ENCODE results near the gene TBX5.
A peak's percentile ranks its signal among the peaks of the same experiment; 100 is the strongest.

Gene TBX5

DNA sequence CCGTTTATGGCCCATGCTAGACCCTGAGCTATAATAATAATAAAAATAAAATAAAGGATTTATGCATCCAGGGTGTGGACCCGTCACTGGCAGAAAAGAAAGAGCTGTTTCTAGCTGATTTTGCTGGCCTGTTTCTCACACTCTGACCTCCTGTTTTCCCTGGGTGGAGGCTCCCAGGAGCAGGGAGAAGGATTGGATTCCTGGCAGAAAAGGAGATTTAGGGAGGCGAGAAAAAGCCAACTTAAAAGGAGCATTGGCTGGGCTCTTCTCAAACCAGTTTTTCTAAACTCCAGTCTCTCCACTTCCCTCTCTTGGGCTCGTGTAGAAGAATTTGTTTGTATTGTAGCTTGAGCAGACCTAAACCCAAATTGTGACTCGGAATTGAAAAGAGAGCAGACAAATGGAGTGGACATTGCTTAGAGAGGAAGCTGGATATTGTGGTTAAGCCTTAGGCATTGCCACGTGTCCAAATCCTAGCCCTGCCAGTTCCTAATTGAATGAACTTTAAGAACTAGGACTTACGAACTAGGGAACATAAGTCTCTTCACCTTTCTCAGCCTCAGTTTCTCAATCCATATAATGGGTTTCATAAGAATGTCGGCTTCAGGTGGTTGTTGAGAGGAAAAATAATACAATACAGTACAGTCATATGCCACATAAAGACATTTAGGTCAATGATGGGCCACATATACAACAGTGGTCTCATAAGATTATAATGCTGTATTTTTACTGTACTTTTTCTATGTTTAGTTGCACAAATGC lies 14.4 kb upstream of the TBX5 start:
- peaks cover 84% of the 10 kb centered on the region for H3K27me3 ChIP-seq (ENCODE audit: control insufficient read depth, insufficient read depth, low read length)
- H3K4me3 ChIP-seq (ENCODE audit: low read depth, low read length), result no peak overlapping the region
- no peak overlapping the region for H3K9ac ChIP-seq (ENCODE audit: low read depth, low read length)
- H3K4me1 ChIP-seq (ENCODE audit: control insufficient read depth, insufficient read depth, low read length), result no peaks in the 10 kb centered on the region
- H3K9me3 ChIP-seq (ENCODE audit: control insufficient read depth, insufficient read depth, low read length), result no peaks in the 10 kb centered on the region
- no peaks in the 10 kb centered on the region for H3K36me3 ChIP-seq (ENCODE audit: control insufficient read depth, insufficient read depth, low read length)

DNA sequence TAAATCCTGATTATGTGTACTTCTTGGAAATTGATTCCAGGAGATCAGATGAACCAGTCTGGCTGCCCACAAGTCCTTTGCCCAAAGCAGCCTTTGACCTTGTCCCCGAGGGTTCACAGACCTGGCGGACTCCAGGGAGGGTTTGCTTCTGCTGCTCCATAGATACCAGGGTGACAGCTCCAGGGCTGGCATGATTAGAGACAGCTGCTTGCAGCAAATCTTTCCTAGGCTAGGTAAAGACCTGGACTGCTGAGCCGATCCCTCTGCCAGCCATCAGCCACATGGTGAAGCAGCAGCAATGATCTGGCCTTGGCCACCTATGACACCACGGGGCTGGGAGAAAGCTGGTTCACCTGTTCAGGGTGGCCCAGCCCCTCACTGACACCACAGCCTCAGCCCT lies 10.1 kb upstream of the TBX5 start:
- no peak overlapping the region for H3K9ac ChIP-seq (ENCODE audit: low read depth, low read length)
- peaks cover 99% of the 10 kb centered on the region for H3K27me3 ChIP-seq (ENCODE audit: control insufficient read depth, insufficient read depth, low read length)

DNA sequence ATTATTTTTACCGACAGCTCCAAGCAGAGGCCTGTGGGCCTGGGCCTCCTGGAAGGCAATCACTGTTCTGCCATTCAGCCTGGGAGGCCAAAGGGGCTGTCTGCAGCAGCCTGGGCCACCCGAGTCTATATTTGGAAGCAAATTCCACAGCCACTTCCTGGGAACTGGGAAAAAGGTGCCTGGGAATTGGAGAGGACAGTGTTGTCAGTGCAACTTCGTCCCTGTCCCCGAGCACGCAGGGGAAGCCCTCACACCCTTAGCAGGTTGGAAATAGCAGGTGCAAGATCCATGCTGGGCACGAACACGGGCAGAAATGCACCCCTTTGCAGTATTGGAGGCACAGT lies 9.6 kb upstream of the TBX5 start:
- H3K9me3 ChIP-seq (ENCODE audit: control insufficient read depth, insufficient read depth, low read length), result no peaks in the 10 kb centered on the region
- peaks cover 99% of the 10 kb centered on the region for H3K27me3 ChIP-seq (ENCODE audit: control insufficient read depth, insufficient read depth, low read length)
- no peaks in the 10 kb centered on the region for H3K36me3 ChIP-seq (ENCODE audit: control insufficient read depth, insufficient read depth, low read length)
- no peak overlapping the region for H3K9ac ChIP-seq (ENCODE audit: low read depth, low read length)
- H3K4me3 ChIP-seq (ENCODE audit: low read depth, low read length), result peak overlapping the region; percentile 13
- peaks cover 2% of the 10 kb centered on the region for H3K4me1 ChIP-seq (ENCODE audit: control insufficient read depth, insufficient read depth, low read length)

More for the DNA sequence above, 10.1 kb upstream of the TBX5 start:
- no peaks in the 10 kb centered on the region for H3K9me3 ChIP-seq (ENCODE audit: control insufficient read depth, insufficient read depth, low read length)
- H3K4me3 ChIP-seq (ENCODE audit: low read depth, low read length), result no peak overlapping the region
- peaks cover 2% of the 10 kb centered on the region for H3K4me1 ChIP-seq (ENCODE audit: control insufficient read depth, insufficient read depth, low read length)
- no peaks in the 10 kb centered on the region for H3K36me3 ChIP-seq (ENCODE audit: control insufficient read depth, insufficient read depth, low read length)

DNA sequence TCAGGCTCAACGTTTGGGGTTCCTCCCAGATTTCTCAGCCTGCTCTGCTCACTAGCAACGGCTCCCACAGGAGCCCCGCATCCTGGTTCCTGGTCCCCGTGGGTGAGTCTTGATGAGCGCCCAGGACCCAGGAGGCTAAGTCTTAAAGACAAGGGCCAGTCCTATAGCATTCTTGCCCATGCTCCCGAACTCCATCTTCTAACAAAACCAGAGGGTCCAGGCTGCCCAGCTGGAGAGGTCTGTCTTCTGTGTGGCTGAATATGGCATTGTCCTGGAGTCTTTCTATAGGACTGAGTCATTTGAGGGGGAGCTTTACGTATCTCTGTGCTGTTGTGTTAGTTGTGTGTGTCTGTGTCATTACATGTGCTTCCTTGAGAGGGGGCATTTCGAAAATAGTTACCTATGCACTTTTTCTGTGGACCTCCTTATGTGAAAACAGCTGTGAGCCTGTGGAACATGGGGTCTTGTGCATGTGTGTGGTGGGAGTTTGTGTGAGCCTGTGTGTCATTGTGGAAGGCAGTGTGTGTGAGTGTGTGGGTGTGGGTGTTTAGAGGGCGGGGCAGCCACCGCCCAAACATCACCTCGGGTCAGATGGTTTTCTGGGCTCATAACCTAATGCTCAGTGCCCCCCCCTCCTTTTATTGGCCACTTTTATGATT lies 9.1 kb upstream of the TBX5 start:
- no peak overlapping the region for H3K9ac ChIP-seq (ENCODE audit: low read depth, low read length)
- H3K9me3 ChIP-seq (ENCODE audit: control insufficient read depth, insufficient read depth, low read length), result no peaks in the 10 kb centered on the region
- peak overlapping the region; percentile 35 for H3K4me3 ChIP-seq (ENCODE audit: low read depth, low read length)
- peaks cover 99% of the 10 kb centered on the region for H3K27me3 ChIP-seq (ENCODE audit: control insufficient read depth, insufficient read depth, low read length)
- peaks cover 4% of the 10 kb centered on the region for H3K4me1 ChIP-seq (ENCODE audit: control insufficient read depth, insufficient read depth, low read length)
- no peaks in the 10 kb centered on the region for H3K36me3 ChIP-seq (ENCODE audit: control insufficient read depth, insufficient read depth, low read length)

DNA sequence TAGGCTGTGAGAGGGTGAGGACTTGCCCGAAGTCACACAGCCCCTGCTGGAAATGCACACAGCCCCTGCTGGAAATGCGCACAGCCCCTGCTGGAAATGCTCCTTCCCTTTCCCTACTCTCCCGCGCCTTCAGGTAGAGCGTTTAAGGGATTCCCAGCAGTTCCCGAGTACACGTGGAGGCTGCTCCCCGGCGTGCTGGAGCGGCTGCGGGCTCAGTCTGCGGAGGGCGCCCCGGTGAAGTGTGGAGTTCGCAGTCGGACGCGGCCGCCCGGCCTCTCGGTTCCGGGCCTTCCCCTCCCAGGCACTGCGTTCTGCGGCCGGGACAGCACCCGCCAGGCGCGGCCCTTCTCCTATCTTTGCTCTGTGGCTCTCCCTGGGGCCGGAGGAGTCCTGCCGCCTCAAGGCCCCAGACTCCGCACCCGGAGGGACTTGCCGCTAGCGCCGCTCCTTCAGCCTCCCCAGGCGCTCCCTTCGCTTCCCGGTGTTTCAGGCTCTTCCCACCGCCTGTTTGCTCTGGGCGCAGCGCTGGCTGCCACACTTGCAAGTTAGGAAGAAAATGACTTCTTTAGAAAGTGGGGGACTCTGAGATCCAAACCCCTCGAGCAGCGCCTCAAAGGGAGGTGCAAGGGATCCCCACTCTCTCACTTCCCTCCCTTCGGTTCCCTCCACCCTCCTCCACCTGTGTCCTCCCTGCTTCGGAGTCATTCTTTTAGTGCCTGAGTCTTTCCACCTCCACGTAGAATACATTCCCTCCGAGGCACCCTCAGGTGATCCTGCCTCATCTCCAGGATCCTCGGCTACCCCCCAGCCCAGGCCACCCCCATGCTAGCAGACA lies 8.3 kb upstream of the TBX5 start:
- no peaks in the 10 kb centered on the region for H3K9me3 ChIP-seq (ENCODE audit: control insufficient read depth, insufficient read depth, low read length)
- no peak overlapping the region for H3K9ac ChIP-seq (ENCODE audit: low read depth, low read length)
- H3K27me3 ChIP-seq (ENCODE audit: control insufficient read depth, insufficient read depth, low read length), result peaks cover 99% of the 10 kb centered on the region
- H3K4me1 ChIP-seq (ENCODE audit: control insufficient read depth, insufficient read depth, low read length), result peaks cover 4% of the 10 kb centered on the region
- peak overlapping the region; percentile 35 for H3K4me3 ChIP-seq (ENCODE audit: low read depth, low read length)
- H3K36me3 ChIP-seq (ENCODE audit: control insufficient read depth, insufficient read depth, low read length), result no peaks in the 10 kb centered on the region

DNA sequence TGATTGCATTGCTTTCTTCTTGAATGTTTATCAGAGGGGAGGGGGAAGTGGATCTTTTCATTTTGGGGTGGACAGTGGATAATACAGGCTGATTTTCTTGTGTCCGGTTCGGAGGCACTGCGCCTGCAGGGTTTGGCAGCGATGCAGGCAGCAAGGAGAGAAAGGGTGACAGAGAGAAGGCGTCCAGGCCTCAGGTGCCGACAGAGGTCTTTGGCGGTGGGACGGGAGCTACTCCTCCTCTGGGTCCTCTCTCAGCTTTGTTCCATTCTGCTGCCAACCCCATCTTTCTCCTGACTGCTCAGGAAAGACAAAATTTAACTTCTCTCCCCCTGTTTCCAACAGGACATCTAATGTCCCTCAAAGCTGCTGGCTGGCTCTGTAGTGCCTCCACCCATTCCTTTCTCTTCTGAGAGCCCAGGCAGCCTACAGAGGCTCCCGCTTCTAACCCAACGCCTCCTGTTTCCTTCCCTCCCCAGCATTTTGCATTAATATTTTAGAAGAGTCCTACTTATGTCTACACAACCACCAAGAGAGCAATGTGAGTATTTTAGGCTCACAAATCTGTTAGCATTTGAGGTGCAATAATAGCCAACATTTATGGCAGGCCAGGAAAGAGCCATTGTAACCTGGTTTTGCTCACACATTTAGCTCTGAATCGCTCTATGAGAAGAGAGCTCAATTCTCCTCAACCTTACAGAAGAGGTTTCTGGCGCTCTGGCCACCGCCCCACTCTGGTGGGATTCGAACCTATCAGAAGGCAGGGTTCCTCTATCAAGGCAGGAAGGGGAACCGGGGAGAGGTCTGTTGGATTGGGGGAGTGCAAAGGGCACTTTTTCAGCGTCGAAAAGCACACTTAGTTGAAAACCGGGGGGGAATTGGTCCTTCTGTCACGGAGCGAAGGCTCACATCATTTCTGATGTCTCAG lies 7.1 kb upstream of the TBX5 start:
- no peaks in the 10 kb centered on the region for H3K9me3 ChIP-seq (ENCODE audit: control insufficient read depth, insufficient read depth, low read length)
- H3K4me1 ChIP-seq (ENCODE audit: control insufficient read depth, insufficient read depth, low read length), result peaks cover 4% of the 10 kb centered on the region
- H3K9ac ChIP-seq (ENCODE audit: low read depth, low read length), result no peak overlapping the region
- H3K27me3 ChIP-seq (ENCODE audit: control insufficient read depth, insufficient read depth, low read length), result peaks cover 100% of the 10 kb centered on the region
- H3K4me3 ChIP-seq (ENCODE audit: low read depth, low read length), result peak overlapping the region; percentile 32
- no peaks in the 10 kb centered on the region for H3K36me3 ChIP-seq (ENCODE audit: control insufficient read depth, insufficient read depth, low read length)

DNA sequence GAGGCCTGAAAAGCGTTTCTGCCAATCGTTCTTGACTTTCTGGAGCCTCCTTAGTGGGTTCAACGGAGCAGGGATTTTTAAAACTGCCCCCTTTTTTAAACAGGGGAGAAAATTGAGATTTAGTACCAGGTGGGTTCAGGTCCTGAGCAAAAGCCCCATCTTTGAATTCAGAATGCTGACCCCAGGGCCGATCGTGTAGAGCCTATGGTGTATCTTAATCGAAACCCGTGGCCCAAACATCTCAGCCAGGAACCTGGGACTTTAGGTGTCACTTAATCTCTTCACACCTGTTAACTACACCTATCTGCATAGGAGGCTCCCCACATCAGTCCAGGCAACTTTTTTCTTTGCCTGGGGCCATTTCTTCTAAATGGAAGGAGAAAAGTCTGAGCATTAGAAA lies 6.4 kb upstream of the TBX5 start:
- Histone ChIP-seq H3K9me3 (ENCODE audit: control insufficient read depth, insufficient read depth, low read length) (no peaks in the 10 kb centered on the region), H3K36me3 (ENCODE audit: control insufficient read depth, insufficient read depth, low read length) (no peaks in the 10 kb centered on the region), H3K9ac (ENCODE audit: low read depth, low read length) (no peak overlapping the region), H3K4me3 (ENCODE audit: low read depth, low read length) (peak overlapping the region; percentile 30), H3K4me1 (ENCODE audit: control insufficient read depth, insufficient read depth, low read length) (peaks cover 4% of the 10 kb centered on the region), H3K27me3 (ENCODE audit: control insufficient read depth, insufficient read depth, low read length) (peaks cover 100% of the 10 kb centered on the region)

DNA sequence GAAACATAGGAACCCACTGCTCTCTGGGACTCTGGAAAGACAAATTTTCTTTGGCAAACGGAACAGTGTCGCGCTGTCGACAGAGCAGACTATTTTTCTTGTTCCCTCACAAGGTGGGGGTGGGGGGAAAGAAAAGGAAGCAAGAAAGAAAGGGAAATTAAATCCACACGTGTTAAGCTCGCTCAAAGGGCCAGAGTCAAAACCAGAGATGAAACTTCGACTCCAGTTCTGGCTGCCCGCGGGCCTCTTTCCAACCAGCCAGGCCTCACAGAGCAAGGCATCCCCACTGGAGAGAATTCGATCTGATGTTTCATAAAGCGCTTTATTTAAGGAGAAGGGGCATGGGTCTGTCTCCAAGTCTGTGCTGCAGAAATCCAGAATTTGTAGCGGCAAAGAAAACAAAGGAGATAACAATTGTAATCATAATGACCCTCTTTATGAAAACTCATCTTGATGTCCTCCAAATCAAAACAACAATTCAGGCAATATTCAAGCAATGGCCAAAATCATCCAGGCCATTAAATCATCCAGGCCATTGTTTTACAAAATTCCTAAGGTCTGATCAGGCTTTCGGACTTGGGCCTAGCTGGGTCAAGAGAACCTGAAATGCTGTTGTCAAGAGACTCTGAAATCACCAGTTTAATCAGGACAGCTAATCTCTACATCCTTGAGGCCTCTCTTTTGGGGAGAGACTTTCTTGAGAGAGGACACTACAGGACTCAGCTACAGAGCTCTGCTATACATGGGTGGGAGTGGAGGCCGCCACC lies 5.3 kb upstream of the TBX5 start:
- Histone ChIP-seq H3K4me1 (ENCODE audit: control insufficient read depth, insufficient read depth, low read length) (peaks cover 4% of the 10 kb centered on the region), H3K27me3 (ENCODE audit: control insufficient read depth, insufficient read depth, low read length) (peaks cover 100% of the 10 kb centered on the region), H3K9ac (ENCODE audit: low read depth, low read length) (no peak overlapping the region), H3K36me3 (ENCODE audit: control insufficient read depth, insufficient read depth, low read length) (no peaks in the 10 kb centered on the region), H3K9me3 (ENCODE audit: control insufficient read depth, insufficient read depth, low read length) (no peaks in the 10 kb centered on the region), H3K4me3 (ENCODE audit: low read depth, low read length) (no peak overlapping the region)

DNA sequence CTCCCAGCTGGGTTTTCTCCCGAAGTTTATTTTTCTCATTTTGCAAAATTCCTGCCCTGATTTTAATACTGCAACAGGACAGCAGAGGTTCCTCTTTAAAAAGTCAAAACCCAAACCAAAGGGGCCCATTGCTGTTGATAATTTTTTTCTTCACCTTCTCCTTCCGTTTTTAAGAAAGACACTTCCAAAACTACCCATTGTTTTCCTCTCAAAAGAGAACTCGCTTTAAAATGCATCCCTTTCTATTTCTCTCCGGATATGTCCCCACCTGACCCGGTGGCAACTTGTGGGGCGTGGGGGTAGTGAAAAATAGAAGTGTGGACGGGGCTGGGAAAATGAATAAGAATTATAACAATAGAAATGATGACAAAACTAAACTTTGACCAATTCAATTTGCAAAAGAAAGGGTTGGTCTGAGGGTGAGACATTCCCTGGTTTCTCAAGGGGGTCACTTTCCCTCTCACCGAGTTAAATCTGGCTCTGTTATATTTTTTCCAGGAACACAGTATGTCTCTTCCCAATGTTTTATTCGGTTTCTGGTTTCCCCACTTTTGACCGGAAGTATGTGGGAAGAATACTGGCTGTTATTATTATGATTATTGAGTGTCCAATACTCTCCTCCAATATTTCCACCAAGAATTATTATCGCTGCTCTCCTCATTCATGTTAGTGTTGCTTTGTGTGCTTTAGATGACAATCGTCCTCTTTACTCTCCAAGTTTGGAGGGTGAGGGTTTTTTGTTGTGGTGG lies 4.1 kb upstream of the TBX5 start:
- Histone ChIP-seq H3K4me3 (ENCODE audit: low read depth, low read length) (no peak overlapping the region), H3K36me3 (ENCODE audit: control insufficient read depth, insufficient read depth, low read length) (no peaks in the 10 kb centered on the region), H3K9me3 (ENCODE audit: control insufficient read depth, insufficient read depth, low read length) (no peaks in the 10 kb centered on the region), H3K9ac (ENCODE audit: low read depth, low read length) (no peak overlapping the region), H3K27me3 (ENCODE audit: control insufficient read depth, insufficient read depth, low read length) (peaks cover 100% of the 10 kb centered on the region), H3K4me1 (ENCODE audit: control insufficient read depth, insufficient read depth, low read length) (peaks cover 6% of the 10 kb centered on the region)
